Measurements from ENCODE around the gene CNN3.
A peak's percentile ranks its signal among the peaks of the same experiment; 100 is the strongest.
"Not testable (repeated sequence)": the region's sequence is repeated elsewhere in the genome, so short reads cannot be mapped to it uniquely, and the experiment has no call there.

Gene CNN3

GRCh38 chr1:94949681-94950661 lies 23.1 kb upstream of the CNN3 start:
- DNase-seq (ENCODE audit: low spot score): no peak

- no peak for DNase-seq (ENCODE audit: low spot score)
Observed at GRCh38 chr1:94947437-94947836, 20.5 kb upstream of the CNN3 start.

GRCh38 chr1:94946886-94947285 lies 20.0 kb upstream of the CNN3 start:
- no peak for DNase-seq (ENCODE audit: low spot score)

GRCh38 chr1:94942171-94943128 lies 15.5 kb upstream of the CNN3 start:
- no peak for DNase-seq (ENCODE audit: low spot score)

GRCh38 chr1:94941480-94941879 lies 14.6 kb upstream of the CNN3 start:
- DNase-seq (ENCODE audit: low spot score): not testable (repeated sequence)

GRCh38 chr1:94940738-94941137 lies 13.8 kb upstream of the CNN3 start:
- DNase-seq (ENCODE audit: low spot score): no peak

GRCh38 chr1:94937820-94938219 lies 10.9 kb upstream of the CNN3 start:
- DNase-seq (ENCODE audit: low spot score): no peak

- DNase-seq (ENCODE audit: low spot score): no peak
Observed at GRCh38 chr1:94936861-94937620, 10.1 kb upstream of the CNN3 start.

- DNase-seq (ENCODE audit: low spot score): no peak
Observed at GRCh38 chr1:94935476-94935875, 8.6 kb upstream of the CNN3 start.

GRCh38 chr1:94935034-94935433 lies 8.1 kb upstream of the CNN3 start:
- DNase-seq (ENCODE audit: low spot score): no peak

- no peak for DNase-seq (ENCODE audit: low spot score)
Observed at GRCh38 chr1:94934551-94934950, 7.6 kb upstream of the CNN3 start.

GRCh38 chr1:94931254-94931841 lies 4.4 kb upstream of the CNN3 start:
- no peak for DNase-seq (ENCODE audit: low spot score)

GRCh38 chr1:94929351-94930217 lies 2.7 kb upstream of the CNN3 start:
- DNase-seq (ENCODE audit: low spot score): no peak

- no peak for DNase-seq (ENCODE audit: low spot score)
Observed at GRCh38 chr1:94928293-94928939, 1.5 kb upstream of the CNN3 start.

GRCh38 chr1:94927405-94928175 lies 680 bp upstream of the CNN3 start:
- no peak for DNase-seq (ENCODE audit: low spot score)

GRCh38 chr1:94926126-94926914 lies 590 bp downstream of the CNN3 start:
- peak; percentile 3 for DNase-seq (ENCODE audit: low spot score)

GRCh38 chr1:94925561-94926125 lies 1.3 kb downstream of the CNN3 start:
- no peak for DNase-seq (ENCODE audit: low spot score)

- no peak for DNase-seq (ENCODE audit: low spot score)
Observed at GRCh38 chr1:94925004-94925403, 1.9 kb downstream of the CNN3 start.
